ENCODE results near the gene TMEM258. TPM values are rescaled to one million over a fixed set of nuclear protein-coding genes. Genes with fewer than 3 reads are reported as not detected.

Gene TMEM258
- total RNA-seq, 1 donor from 2014 or later: 125 TPM

GRCh38 chr11:61815790-61816735 lies 23.7 kb upstream of the TMEM258 start:
- DNase-seq (ENCODE audit: low spot score): peak; percentile 70
- Mint-ChIP-seq H3K4me1 (ENCODE audit: unreplicated experiment) (peaks cover 16% of the 10 kb centered on the region), H3K36me3 (ENCODE audit: low read depth, unreplicated experiment) (peaks cover 17% of the 10 kb centered on the region), H3K9me3 (ENCODE audit: unreplicated experiment) (no peaks in the 10 kb centered on the region), H3K4me3 (ENCODE audit: unreplicated experiment) (peak overlapping the region; percentile 98), H3K27ac (ENCODE audit: unreplicated experiment) (peak overlapping the region; percentile 98), H3K27me3 (ENCODE audit: unreplicated experiment) (peaks cover 18% of the 10 kb centered on the region)
- TF ChIP-seq, protein P1, sequence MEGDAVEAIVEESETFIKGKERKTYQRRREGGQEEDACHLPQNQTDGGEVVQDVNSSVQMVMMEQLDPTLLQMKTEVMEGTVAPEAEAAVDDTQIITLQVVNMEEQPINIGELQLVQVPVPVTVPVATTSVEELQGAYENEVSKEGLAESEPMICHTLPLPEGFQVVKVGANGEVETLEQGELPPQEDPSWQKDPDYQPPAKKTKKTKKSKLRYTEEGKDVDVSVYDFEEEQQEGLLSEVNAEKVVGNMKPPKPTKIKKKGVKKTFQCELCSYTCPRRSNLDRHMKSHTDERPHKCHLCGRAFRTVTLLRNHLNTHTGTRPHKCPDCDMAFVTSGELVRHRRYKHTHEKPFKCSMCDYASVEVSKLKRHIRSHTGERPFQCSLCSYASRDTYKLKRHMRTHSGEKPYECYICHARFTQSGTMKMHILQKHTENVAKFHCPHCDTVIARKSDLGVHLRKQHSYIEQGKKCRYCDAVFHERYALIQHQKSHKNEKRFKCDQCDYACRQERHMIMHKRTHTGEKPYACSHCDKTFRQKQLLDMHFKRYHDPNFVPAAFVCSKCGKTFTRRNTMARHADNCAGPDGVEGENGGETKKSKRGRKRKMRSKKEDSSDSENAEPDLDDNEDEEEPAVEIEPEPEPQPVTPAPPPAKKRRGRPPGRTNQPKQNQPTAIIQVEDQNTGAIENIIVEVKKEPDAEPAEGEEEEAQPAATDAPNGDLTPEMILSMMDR (IDR thresholded peaks at IDR 0.05; ENCODE audit: unreplicated experiment): no peak

DNA sequence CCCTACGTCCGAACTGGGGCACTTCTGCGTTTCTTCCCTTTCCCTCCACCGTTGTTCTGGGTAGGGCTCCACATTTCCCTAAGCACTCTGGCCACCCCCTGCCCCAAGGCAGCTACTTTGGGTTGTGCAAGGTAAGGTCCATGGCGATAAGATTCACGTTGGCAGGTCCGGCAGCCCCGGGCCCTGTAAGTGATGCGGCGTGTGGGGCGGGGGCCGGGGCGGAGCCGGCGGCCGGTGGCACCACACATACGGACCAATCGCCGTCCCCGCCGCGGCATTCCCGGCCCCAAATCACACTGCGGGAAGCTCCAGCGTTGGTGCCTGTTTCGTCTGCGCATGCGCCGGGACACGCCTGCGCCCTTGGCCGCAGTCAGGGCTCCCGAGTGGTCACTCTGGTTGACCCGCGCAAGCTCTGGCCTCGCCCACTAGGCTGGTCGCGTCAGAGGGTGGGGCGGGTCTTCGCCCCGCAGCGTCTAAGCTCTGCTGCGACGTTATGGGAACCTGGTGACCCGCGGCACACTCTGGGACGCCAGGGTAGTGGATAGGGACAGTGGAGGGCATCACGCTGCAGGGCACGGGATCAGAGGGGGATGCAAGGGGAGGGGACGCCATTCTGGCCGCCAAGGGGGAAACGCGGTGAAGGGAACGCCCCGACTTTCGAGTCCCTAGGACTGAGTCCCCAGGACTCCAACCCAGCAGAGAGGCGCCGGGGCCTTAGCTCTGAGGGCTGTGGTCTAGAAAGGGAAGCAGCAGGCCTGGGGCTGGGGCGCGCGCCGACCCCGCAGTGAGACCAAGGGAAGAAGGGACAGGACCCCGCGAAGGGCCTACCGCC lies 22.8 kb upstream of the TMEM258 start:
- DNase-seq (ENCODE audit: low spot score): peak; percentile 95
- Mint-ChIP-seq H3K27ac (ENCODE audit: unreplicated experiment) (peak overlapping the region; percentile 98), H3K4me1 (ENCODE audit: unreplicated experiment) (peaks cover 16% of the 10 kb centered on the region), H3K36me3 (ENCODE audit: low read depth, unreplicated experiment) (peaks cover 22% of the 10 kb centered on the region), H3K27me3 (ENCODE audit: unreplicated experiment) (peaks cover 21% of the 10 kb centered on the region), H3K4me3 (ENCODE audit: unreplicated experiment) (peak overlapping the region; percentile 98), H3K9me3 (ENCODE audit: unreplicated experiment) (no peaks in the 10 kb centered on the region)
- TF ChIP-seq, protein P1 (IDR thresholded peaks at IDR 0.05; ENCODE audit: unreplicated experiment): no peak

DNA sequence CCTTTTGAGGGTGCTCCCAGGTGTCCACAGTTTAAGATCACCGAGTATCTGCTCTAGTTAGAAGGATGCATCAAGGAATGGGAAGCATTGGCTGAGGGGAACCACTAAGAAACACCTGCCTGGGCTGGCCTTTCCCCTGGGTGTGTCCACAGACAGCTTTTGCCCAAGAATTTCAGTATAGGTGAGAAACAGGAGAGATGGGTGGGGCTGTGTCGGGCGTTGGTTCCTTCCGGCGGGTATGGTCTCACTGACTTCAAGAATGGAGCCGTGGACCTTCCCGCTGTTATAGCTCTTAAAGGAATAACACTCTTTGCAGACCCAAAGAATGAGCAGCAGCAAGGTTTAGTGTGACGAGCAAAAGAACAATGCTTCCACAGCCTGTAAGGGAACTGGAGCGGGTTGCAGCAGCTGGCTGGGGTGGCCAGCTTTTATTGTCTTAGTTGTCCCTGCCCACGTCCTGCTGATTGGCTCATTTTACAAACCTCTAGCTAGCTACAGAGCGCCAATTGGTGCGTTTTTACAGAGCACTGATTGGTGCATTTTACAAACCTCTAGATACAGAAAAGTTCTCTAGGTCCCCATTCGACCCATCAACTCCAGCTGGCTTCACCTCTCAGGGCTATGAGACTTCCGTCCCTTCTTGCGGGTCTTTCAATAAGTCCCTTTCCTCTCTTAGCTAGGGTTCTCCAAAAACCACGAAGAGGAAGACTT lies 22.0 kb upstream of the TMEM258 start:
- peak; percentile 30 for DNase-seq (ENCODE audit: low spot score)
- Mint-ChIP-seq H3K9me3 (ENCODE audit: unreplicated experiment) (no peaks in the 10 kb centered on the region), H3K27ac (ENCODE audit: unreplicated experiment) (peak overlapping the region; percentile 98), H3K27me3 (ENCODE audit: unreplicated experiment) (peaks cover 21% of the 10 kb centered on the region), H3K4me1 (ENCODE audit: unreplicated experiment) (peaks cover 16% of the 10 kb centered on the region), H3K4me3 (ENCODE audit: unreplicated experiment) (peak overlapping the region; percentile 87), H3K36me3 (ENCODE audit: low read depth, unreplicated experiment) (peaks cover 30% of the 10 kb centered on the region)
- TF ChIP-seq, protein P1 (IDR thresholded peaks at IDR 0.05; ENCODE audit: unreplicated experiment): no peak

DNA sequence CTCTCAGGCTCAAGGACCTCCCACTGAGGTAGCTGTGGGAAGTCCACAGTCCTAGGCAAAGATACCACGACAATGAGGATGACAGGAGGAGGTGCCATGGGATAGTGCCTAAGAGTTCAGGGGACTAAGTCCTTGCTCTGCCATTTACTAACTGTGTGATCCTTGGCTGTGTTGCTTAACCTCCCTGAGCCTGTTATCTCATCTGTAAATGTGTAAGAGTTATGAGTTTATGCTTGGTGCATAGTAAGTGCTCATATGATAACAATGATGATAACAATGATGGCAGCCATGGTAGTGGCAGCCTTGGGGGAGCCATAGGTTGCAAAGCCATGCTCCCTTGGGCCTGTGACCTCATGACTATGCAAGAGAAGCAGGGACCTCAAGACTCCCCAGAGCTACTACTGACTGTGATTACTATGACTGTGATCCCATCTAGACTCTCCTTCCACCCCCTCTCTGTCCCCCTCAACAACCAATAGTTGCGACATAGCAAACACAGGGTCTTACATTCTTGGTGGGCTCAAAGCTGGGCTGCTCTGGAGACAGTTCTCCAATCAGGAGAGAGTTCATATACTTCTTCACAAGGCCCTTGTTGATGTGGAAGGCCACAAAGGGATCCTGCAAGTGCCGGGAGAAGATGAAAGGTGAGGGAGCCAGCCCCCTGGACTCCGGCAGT lies 20.5 kb upstream of the TMEM258 start:
- Mint-ChIP-seq H3K36me3 (ENCODE audit: low read depth, unreplicated experiment) (peaks cover 39% of the 10 kb centered on the region), H3K4me3 (ENCODE audit: unreplicated experiment) (no peak overlapping the region), H3K27me3 (ENCODE audit: unreplicated experiment) (peaks cover 24% of the 10 kb centered on the region), H3K4me1 (ENCODE audit: unreplicated experiment) (peaks cover 16% of the 10 kb centered on the region), H3K27ac (ENCODE audit: unreplicated experiment) (no peak overlapping the region), H3K9me3 (ENCODE audit: unreplicated experiment) (no peaks in the 10 kb centered on the region)
- DNase-seq (ENCODE audit: low spot score): no peak
- TF ChIP-seq, protein P1 (IDR thresholded peaks at IDR 0.05; ENCODE audit: unreplicated experiment): no peak

Measured in endothelial cell (in vitro differentiated cells).